Ammon's horn (tissue), 1 donor: ENCODE data around the gene COA8.

ENCODE experiments used
- DNase-seq: peaks from one replicate; pipeline ENCODE4 v3.0.0-alpha.2; 2016; ENCODE audit warnings: low spot score

Gene COA8

DNA sequence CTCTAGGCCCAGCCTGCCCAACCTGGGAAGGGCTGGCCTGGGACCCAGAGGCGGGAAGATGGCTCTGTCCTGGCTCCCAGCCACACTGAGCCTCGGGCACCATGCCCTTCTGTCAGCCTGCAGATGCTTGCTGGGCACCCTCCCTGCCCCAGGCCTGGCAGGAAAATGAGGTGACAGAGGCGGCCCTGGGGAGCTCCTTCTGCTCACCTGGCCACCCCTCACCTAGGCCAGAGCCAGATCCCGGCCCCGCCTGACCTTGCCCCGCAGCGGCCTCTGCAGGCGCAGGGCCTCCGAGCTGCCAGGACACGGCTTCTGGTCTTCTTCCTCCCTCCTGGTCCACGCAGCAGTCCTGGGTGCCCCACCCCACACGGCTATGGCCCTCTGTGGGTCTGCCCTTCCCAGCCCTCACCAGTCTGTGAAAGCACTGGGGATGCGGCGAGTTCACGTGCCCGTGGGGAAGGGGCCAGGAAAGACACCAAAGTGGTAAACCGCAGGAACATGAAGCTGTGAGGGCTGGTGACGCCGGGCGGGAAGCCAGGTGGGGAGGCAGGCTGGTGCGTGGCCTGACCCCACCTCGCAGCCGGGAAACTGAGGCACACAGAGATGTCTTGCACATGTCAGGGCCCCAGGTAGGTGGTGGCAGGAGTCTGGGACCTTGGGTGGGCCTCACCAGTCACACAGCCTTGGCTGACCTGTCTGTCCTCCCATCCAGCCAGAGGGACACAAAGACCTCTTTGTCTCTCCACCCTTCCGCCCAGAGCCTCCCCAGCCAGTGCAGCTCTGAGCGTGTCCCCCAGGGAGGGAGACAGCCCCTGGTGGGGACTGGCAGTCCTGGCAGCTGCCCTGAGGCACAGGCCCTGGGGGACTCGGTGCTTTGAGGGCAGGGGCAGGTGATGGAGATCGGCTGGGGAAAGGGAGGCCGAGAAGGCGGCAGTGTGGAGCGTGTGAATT, 13.1 kb upstream of the COA8 start:
- peak; percentile 93 for DNase-seq

DNA sequence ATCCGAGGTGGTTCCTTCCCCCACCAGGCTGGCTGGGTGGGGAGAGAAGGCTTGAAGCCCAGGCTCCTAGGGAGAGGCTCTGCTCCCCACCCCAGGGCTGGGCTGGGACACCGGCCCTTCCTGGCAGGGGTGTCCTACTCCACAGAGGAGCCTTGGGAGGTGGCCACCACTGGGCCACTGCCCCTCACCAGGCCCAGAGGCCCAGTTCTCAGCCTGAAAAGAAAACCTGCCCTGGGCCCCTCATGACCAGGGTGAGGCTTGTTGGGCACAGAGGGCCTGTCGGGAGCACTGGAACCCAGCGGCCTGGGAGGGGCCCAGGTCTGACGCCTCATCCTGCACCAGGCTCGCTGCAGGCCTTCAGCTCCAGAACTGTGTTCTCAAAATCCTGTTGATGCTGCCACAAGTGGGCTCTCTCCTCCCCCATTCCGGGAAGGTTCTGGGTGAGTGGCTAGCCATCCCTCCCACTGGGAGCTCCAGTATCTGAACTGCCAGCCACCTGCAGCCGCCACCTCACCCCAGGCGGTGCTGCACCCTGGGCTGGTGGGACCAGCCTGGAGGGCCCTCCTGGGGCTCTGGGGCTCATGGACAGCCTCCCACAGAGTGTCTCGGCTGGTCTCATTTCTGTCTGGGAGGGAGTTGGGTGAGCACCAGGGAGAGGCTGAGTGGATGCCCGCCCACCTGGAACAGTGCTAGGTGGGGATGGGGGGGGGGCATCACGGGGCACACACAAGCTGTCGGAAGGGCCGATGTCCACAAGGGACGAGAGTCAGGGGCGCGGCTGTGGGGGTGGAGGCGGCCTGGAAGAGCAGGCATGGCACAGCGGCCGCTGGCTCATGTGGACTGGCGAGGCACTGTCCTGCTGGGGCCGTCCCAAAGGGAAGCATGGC, 12.1 kb upstream of the COA8 start:
- DNase-seq: no peak

DNA sequence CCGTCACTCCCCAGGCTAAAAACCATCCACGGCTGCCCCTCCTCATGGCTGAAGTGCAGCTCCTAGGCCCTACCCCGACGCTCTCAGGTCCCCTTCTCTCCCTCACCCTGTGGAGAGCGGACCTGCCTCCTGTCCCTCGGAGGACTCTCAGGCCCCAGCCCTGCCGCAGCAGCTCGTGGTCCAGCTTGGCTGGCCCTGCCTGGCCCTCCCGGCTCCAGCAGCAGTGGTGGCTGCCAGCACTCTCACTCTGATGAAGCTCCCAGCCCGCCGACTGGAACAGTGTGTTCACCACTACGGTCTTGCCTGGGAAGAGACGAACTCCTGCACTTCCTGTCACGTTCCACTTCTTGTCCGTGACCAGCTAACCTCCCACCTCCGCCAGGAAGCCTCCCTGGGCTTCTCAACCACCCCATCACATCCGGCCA, 11.4 kb upstream of the COA8 start:
- peak; percentile 74 for DNase-seq

DNA sequence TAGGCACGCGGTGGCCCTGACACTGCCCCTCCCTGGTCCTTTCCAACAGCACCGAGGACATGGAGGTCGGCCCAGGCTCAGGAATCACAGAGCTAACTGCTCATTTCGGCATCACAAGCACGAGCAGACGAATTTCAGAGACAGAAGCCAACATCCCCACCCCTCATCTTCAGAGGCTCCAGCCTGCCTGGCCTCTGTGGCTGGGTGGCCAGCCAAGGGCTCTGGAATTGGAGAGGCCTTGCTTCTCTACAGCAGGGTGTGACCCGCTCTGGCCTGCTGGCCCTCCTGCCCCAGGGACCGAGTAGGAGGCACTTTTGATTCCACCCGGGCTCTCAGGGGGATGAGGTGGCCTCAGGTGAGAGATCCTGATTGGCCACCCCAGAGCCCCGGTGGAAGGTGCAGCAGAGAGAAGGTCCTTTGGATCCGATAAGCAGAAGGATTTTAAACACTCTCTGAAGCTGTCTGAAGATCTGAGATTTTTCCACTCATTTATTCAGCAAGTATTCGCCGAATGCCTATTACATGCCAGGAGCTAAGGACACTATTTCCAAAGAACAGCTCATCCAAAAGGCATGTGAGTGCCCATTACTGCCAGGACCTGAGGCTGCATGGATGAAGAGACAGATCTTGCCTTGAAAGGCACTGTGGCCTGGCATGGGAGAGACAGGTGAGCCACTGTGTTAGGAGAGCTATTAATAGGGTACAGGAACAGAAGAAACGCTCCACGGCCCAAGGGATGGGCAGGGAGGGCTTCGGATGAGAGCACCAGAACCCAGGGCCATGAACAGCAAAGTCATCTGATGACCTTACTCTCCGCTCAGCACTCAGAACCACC, 10.5 kb upstream of the COA8 start:
- no peak for DNase-seq

GRCh38 chr14:103552846-103553210, 9.9 kb upstream of the COA8 start:
- DNase-seq: no peak

GRCh38 chr14:103555559-103556337, 7.0 kb upstream of the COA8 start:
- no peak for DNase-seq

GRCh38 chr14:103556946-103557758, 5.6 kb upstream of the COA8 start:
- DNase-seq: no peak

DNA sequence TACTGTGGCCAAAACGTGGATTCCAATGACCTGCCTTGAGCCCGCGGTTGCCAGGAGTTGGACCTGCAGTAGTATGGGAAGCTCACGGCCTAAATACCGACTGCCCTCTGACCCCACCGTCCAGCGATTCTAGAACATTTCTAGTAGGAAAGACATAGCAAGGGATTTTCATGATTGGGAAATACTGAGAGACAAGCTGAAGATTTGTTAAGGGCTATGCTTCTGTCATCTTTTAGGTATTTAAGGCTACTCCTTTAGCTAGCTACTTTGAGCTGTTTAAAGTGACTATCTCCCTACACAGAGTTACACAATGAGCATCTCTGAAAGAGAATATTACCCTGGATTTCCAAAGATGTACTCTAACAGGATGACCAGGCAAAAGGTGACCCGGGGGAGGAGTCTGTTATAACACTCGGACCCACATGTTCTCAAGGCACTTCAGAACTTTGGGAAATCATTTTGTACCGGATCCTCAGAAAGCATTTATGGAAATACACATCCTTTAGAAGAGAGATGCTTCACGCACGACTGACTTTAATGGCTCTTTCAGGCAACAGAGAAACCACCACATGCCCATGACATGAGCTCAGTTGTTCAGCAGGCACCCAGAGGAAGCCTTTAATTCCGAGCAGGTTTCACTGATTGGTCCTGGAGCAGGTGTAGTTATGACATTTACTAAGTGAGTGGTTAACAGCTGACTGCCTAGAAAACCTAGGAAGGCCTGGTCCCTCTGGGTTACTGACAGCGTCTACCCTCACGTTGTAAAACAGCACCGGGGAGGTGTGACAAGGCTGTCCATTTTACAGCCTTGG, 4.5 kb upstream of the COA8 start:
- no peak for DNase-seq

GRCh38 chr14:103559766-103560165, 3.0 kb upstream of the COA8 start:
- no peak for DNase-seq

DNA sequence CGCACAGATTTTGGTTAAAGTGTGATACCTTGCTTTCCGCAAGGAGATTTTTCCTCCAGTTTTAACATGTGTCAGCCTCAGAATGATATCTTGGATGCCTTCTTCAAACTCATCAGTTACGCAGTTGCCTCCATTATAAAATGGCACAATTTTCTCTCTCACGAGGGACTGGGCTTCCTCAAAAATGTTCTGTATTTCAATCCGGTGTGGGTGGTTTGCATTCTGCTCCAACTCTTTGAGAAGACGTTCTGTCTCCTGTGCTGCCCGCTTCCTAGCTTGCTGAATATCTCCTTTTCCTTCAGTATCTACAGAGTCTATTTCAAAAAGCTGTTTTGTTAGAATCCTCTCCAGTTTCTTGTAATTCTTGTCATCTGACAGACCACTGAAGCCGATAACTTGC, 2.1 kb upstream of the COA8 start:
- peak; percentile 6 for DNase-seq

DNA sequence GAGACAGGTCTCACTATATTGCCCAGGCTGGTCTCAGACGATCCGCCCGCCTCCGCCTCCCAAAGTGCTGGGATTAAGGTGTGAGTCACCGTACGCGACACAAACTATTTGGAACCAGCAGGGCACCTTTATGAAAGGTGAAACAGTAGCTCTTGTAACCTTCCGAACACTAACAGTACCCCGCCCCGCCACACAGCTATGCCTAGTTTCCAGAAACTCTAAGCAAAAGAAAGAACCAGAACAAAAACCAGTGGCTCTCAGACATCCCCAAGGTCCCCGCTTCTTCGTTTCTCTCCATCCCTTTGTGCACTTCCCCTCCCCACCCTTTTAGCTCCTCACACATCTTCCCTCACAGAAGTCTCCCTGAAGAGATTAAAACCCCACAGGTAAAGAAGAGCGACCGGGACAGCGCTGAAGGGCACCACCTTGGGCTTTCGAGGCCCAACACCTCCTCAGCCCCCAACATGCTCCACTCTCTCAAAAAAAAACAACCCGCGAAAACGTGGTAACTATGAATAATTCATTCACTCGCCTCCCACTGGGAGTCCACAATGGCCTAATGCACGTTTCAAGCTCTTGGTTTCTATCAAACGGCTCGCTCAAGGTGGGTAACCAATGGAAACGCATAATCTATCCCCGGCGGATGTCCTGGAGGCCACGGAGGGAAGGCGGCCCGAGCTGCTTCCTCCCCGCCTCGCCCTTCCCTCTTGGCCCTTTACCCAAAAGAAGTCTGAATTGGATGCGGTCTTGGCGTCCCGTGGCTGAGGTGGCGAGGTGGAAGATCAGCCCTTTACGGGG, 1.2 kb upstream of the COA8 start:
- peak; percentile 29 for DNase-seq

DNA sequence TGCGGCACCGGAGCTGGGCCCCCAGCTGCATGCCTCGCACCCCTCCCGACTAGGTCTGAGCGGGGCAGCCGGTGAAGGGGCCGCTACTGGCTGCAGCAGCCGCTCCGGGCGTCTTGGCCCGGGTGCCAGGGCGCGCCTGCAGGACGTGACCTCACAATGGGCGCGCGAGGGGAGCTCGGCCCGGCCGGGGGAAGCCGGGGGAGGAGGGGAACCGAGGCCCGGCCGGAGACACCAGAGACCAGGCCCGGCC, 656 bp upstream of the COA8 start:
- DNase-seq: no peak

GRCh38 chr14:103563226-103563620, 463 bp downstream of the COA8 start:
- DNase-seq: no peak

- no peak for DNase-seq
These were observed 1.2 kb downstream of the COA8 start for GRCh38 chr14:103563844-103564505.

DNA sequence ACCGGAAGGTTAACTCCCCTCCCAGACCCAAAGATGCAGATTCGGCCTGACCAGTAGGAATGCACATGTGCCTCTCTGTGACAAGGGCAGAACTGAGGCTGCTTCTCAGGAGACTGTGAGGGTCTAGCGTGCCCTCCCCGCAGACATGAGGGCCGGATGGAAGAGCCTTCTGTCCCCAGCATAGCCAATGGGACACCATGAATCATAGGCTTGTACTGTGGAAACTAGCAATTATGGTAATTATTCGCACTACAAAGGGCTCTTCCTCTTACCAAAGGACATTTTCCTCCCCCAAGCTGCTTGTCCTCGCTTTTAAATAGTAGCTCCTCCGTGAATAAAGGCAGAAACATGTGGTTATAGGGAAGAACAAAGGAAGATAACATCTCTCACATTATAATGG, 6.2 kb downstream of the COA8 start:
- no peak for DNase-seq

- no peak for DNase-seq
These were observed 6.6 kb downstream of the COA8 start for GRCh38 chr14:103569408-103569807.

GRCh38 chr14:103574104-103574503, 11.3 kb downstream of the COA8 start:
- DNase-seq: no peak

DNA sequence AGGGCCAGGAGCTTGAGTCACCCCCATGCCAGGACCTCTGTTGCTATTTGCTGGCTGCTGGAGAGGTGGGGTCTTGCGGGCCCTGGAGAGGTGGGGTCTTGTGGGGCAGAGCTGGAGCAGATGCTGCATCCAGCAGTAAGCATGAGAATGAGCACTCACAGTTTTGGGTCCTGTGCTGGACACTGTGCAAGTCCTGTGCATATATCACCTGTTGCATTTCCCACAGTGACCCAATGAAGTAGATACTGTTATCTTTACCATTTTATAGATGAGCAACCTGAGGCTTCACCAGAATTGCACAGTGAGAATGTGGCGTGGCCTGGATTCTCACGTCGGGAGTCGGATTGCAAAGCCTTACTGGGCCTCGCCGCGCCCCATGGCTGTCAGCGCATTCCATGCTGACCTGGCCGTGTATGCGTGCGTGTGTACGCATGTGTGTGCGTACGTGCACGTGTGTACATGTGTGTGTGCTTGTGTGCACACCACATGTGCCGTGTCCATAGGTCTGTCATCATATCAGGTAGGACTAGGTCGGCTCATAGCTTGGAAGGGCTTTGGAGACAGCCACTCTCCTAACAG, 12.0 kb downstream of the COA8 start:
- no peak for DNase-seq
